ENCODE measurements around the gene FOXB2. TPM values are rescaled to one million over a fixed set of nuclear protein-coding genes. Genes with fewer than 3 reads are reported as not detected.
"Not testable (repeated sequence)": the region's sequence is repeated elsewhere in the genome, so short reads cannot be mapped to it uniquely, and the experiment has no call there.

FOXB2 gene
- total RNA-seq, 1 donor from 2014 or later: not detected

GRCh38 chr9:77038281-77039036, 19.0 kb downstream of the FOXB2 start:
- peak; percentile 9 for DNase-seq (ENCODE audit: low spot score)
- peak overlapping the region; percentile 33 for H3K27ac ChIP-seq
- H3F3A ChIP-seq (ENCODE audit: low read depth): peaks cover 18% of the 10 kb centered on the region
- H3K9ac ChIP-seq: no peak overlapping the region
- H3K27me3 ChIP-seq: peaks cover 14% of the 10 kb centered on the region
- H4K20me1 ChIP-seq (ENCODE audit: low read depth): no peaks in the 10 kb centered on the region
- Mint-ChIP-seq H3K4me3 (no peak overlapping the region), H3K36me3 (no peaks in the 10 kb centered on the region), H3K27me3 (ENCODE audit: insufficient read depth, low read depth) (peaks cover 2% of the 10 kb centered on the region), H3K9me3 (no peaks in the 10 kb centered on the region), H3K27ac (no peak overlapping the region), H3K4me1 (peaks cover 5% of the 10 kb centered on the region)
- peaks cover 15% of the 10 kb centered on the region for H3K4me1 ChIP-seq
- no peak overlapping the region for H2AFZ ChIP-seq (replicated peaks)
- peak overlapping the region; percentile 62 for H3K4me2 ChIP-seq
- H3K4me3 ChIP-seq: peak overlapping the region; percentile 16
- no peaks in the 10 kb centered on the region for H3K79me2 ChIP-seq (ENCODE audit: low read depth)
- TF ChIP-seq CTCF (IDR thresholded peaks at IDR 0.05): no peak
- no peak for TF ChIP-seq EZH2phosphoT487 (IDR thresholded peaks at IDR 0.05)
- no peak for TF ChIP-seq EZH2 (IDR thresholded peaks at IDR 0.05)
- no peaks in the 10 kb centered on the region for H3K36me3 ChIP-seq
- H3K9me3 ChIP-seq (ENCODE audit: low read depth): no peaks in the 10 kb centered on the region

- peaks cover 2% of the 10 kb centered on the region for H3K27me3 Mint-ChIP-seq (ENCODE audit: insufficient read depth, low read depth)
- peaks cover 18% of the 10 kb centered on the region for H3K4me1 ChIP-seq
- no peaks in the 10 kb centered on the region for H3K36me3 Mint-ChIP-seq
- DNase-seq (ENCODE audit: low spot score): no peak
- no peak overlapping the region for H3K4me3 Mint-ChIP-seq
- H3K79me2 ChIP-seq (ENCODE audit: low read depth): no peaks in the 10 kb centered on the region
- TF ChIP-seq EZH2 (IDR thresholded peaks at IDR 0.05) (no peak), CTCF (IDR thresholded peaks at IDR 0.05) (no peak), EZH2phosphoT487 (IDR thresholded peaks at IDR 0.05) (no peak)
- H3F3A ChIP-seq (ENCODE audit: low read depth): peaks cover 18% of the 10 kb centered on the region
- H3K9ac ChIP-seq: no peak overlapping the region
- H3K27ac Mint-ChIP-seq: no peak overlapping the region
- H3K9me3 ChIP-seq (ENCODE audit: low read depth): no peaks in the 10 kb centered on the region
- H3K4me3 ChIP-seq: no peak overlapping the region
- H3K27ac ChIP-seq: no peak overlapping the region
- no peak overlapping the region for H2AFZ ChIP-seq (replicated peaks)
- no peaks in the 10 kb centered on the region for H3K9me3 Mint-ChIP-seq
- peaks cover 10% of the 10 kb centered on the region for H3K27me3 ChIP-seq
- no peak overlapping the region for H3K4me2 ChIP-seq
- peaks cover 6% of the 10 kb centered on the region for H3K4me1 Mint-ChIP-seq
- H4K20me1 ChIP-seq (ENCODE audit: low read depth): no peaks in the 10 kb centered on the region
- H3K36me3 ChIP-seq: no peaks in the 10 kb centered on the region
Measured at GRCh38 chr9:77040340-77040739, 20.9 kb downstream of the FOXB2 start.

- not testable (repeated sequence) for H3K27ac ChIP-seq
Measured at GRCh38 chr9:77043743-77044142, 24.3 kb downstream of the FOXB2 start.

GRCh38 chr9:77060681-77061080, 41.2 kb downstream of the FOXB2 start:
- not testable (repeated sequence) for H3K27me3 Mint-ChIP-seq (ENCODE audit: insufficient read depth, low read depth); H3K36me3 Mint-ChIP-seq; H3K27ac ChIP-seq; H3K4me1 Mint-ChIP-seq; H3K36me3 ChIP-seq; DNase-seq (ENCODE audit: low spot score); H3K9me3 ChIP-seq (ENCODE audit: low read depth); H4K20me1 ChIP-seq (ENCODE audit: low read depth); H3K79me2 ChIP-seq (ENCODE audit: low read depth); H2AFZ ChIP-seq (replicated peaks); H3K27ac Mint-ChIP-seq; H3K4me1 ChIP-seq; H3F3A ChIP-seq (ENCODE audit: low read depth); H3K9ac ChIP-seq; H3K4me3 ChIP-seq; H3K4me2 ChIP-seq; H3K27me3 ChIP-seq; H3K4me3 Mint-ChIP-seq
- peaks cover 15% of the 10 kb centered on the region for H3K9me3 Mint-ChIP-seq

More at GRCh38 chr9:77043743-77044142, 24.3 kb downstream of the FOXB2 start:
- H3K4me3 ChIP-seq; H3K36me3 Mint-ChIP-seq; H3K79me2 ChIP-seq (ENCODE audit: low read depth); H3K9me3 Mint-ChIP-seq; H2AFZ ChIP-seq (replicated peaks); H3K27ac Mint-ChIP-seq; H3F3A ChIP-seq (ENCODE audit: low read depth); H3K9me3 ChIP-seq (ENCODE audit: low read depth); H3K4me2 ChIP-seq; H3K27me3 ChIP-seq; H3K4me3 Mint-ChIP-seq; DNase-seq (ENCODE audit: low spot score); H3K36me3 ChIP-seq; H4K20me1 ChIP-seq (ENCODE audit: low read depth); H3K27me3 Mint-ChIP-seq (ENCODE audit: insufficient read depth, low read depth); H3K9ac ChIP-seq: not testable (repeated sequence)
- H3K4me1 Mint-ChIP-seq: peaks cover 14% of the 10 kb centered on the region
- peaks cover 21% of the 10 kb centered on the region for H3K4me1 ChIP-seq
